Left renal cortex interstitium (tissue), 4 donors: Measurements from ENCODE around the gene ST8SIA6. TPM values are rescaled to one million over a fixed set of nuclear protein-coding genes. Genes with fewer than 3 reads are reported as not detected.
A peak's percentile ranks its signal among the peaks of the same experiment; 100 is the strongest.
"Not testable (repeated sequence)": the region's sequence is repeated elsewhere in the genome, so short reads cannot be mapped to it uniquely, and the experiment has no call there.

Source experiments
- DNase-seq, 4 donors: peaks; one replicate each; pipeline ENCODE4 v3.0.0-alpha.2; 2013; ENCODE audit warnings: low read depth in 4 of 4, low spot score in 2 of 4, missing footprints in 1 of 4
- polyA plus RNA-seq, 4 donors: library from polyadenylated mRNA; unstranded; fragments of 120-200 nt; gene quantifications; one replicate each; pipeline ENCODE4 v1.2.1, GENCODE V29; 2013; ENCODE audit not compliant: insufficient read length in 4 of 4

Gene ST8SIA6
- polyA plus RNA-seq, 4 donors, result 1.0 to 2.2 (median 1.2) TPM

GRCh38 chr10:17427666-17428350, 26.6 kb downstream of the ST8SIA6 start:
- DNase-seq, result no peak

DNA sequence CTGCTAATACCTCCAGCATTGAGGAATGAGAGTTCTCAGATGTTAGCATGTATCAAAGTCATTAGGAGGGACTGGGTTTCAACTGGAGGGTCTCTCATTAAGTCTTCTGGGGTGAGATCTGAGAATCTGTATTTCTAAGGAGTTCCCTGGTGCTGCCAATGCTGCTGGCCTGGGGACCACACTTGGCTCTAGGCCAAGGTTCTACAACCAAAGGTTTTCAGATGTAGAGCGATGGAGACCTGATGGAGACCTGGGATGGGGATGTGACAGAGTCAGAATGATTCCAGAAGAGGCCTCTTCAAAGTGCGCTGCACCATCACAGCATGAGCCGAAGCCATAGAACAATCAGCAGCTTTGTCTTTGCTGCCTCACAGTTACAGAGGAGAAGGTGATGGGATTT, 27.2 kb downstream of the ST8SIA6 start:
- DNase-seq, result no peak

DNA sequence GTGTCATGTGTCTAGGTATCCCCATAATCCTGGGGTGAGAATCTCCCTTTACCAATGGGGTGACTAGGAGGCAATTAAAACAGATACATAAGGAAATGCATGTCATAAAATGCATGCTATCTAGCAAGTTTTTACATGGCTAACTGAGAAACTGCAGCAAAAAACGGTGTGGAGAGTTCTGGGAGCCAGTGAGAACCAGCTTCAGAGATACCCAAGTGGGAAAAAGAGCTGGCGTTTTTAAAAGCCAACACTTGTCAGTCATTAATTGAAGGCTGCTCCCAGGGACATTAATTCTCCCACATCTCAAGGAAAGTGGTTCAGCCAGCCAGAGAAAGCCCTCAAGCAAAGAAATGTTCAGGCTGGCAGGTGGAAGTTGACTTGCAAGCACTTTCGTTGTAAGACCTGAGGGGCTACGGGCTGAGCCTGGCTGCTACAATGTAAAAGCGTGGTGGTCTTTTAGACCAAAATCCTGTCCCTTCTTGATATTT, 28.1 kb downstream of the ST8SIA6 start:
- DNase-seq, result peak in 1 of 4 donors; percentile 13

DNA sequence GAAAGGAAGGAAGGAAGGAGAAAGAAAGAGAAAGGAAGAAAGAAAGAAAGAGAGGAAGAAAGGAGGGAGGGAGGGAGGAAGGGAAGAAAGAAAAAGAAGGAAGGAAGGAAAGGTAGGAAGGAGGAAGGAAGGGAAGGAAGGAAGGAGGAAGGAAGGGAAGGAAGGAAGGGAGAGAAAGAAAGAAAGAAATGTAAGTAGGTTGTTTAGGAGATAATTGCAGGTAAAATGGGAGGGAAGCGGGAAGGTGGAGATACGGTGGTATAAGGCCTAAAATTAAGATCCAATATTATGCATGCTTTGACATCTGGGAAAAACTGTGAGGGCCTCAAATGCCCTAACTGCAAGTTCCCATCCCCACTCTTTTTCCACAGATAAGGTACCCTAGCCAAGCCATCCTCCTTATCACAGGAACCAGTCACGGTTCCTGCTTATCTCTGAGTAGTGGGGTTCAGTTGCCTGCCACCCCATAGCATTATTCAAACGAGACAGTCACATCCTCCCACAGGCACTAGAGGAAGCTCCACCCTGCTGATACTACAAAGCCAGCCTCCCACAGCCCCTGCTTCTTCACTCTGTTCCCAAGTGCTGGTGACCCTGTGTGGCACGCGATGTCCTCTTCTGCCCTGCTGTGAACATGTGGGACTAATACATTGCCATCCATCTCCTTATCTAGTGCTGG, 28.7 kb downstream of the ST8SIA6 start:
- no peak for DNase-seq

GRCh38 chr10:17423632-17424186, 30.7 kb downstream of the ST8SIA6 start:
- DNase-seq, result no peak

DNA sequence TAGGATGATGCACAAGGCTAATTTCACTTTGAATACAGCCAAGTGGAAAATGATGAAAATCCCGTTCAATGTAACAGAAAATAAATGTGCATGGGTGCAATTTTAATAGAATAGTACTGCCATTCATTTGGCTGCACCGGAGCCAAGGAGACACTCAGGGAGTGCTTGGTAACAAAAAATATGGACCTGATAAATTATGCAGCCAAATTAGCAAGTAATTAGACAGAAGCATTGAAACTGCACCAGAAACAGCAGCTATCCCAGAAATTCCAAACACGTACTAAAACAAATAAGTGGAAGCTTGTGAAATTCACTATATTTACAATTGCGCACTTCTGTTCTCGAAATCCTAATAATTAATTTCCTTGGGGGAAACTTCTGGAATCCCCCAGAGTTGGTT, 31.5 kb downstream of the ST8SIA6 start:
- DNase-seq, result no peak

DNA sequence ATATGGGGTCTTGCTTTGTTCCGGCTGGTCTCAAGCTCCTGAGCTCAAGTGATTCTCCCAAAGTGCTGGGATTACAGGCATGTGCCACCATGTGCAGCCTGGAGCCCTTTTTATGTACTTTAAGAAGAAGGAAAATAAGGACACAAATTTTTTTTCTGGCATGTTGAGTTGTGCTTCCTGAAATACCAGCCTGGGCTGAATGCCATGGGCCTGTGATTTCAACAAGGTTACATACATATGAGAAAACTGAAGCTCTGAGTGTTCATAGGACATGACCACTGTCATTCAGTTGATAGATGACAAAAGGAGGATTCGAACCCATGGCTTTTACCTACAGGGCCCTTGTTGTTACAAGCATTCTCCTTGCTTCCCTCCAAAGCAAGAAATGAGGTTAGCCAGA, 36.1 kb downstream of the ST8SIA6 start:
- no peak for DNase-seq

DNA sequence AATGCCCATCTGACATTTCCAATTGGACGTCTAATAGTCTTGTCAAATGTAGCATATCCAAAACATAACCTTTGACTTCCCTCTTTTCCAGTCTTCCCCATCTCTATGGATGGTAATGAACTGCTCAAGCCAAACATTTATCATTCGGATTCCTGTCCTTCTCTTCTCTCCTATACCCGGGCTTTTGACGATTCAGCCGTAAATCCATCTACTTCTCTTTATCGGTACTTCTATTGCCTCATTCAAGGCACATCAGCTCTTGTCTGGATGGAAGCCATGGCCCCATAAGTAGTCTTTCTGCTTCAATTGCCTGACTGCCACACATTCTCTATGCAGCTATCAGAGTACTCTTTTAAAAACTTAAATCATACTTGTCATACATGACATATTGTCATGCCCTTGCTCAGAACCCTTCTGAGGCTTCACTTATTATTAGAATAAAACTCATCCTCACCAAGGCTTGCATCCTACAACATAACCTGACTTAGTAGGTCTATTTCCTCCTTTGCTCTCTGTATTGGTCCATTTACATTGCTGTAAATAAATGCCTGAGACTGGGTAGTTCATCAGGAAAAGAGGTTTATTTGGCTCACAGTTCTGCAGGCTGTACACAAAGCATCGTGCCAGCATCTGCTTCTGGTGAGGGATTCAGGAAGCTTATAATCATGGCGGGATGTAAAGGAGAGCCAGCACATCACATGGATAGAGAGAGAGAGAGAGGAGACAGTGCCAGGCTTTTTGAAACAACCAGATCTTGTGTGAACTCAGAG, 37.8 kb downstream of the ST8SIA6 start:
- no peak for DNase-seq

DNA sequence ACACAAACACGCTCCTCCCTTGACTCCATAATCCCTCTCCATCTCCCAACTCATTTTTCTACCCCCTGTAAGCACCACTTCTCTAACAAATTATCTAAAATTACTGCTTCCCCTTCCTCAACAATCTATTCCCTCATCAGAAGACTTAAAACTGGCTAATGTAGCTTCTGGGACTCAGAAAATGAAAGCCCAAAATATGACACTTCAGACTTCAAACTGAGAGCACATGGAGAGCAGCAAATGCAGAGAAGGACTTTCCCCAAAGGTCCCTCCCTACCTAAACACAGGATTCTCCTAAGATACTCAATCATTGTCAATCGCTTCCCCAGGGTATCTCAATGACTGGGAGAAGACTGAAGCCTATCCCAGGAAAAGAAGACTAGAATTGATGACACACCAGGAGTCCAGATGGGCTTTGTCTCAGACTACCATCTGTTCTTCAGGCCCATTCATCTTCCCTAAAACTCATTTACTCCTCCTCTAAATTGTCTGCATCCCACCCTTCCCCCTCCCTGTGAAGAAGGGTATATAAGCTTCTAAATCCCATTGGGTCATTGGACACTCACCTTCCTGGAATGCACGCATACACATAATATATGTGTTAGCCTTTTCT, 39.2 kb downstream of the ST8SIA6 start:
- no peak for DNase-seq

DNA sequence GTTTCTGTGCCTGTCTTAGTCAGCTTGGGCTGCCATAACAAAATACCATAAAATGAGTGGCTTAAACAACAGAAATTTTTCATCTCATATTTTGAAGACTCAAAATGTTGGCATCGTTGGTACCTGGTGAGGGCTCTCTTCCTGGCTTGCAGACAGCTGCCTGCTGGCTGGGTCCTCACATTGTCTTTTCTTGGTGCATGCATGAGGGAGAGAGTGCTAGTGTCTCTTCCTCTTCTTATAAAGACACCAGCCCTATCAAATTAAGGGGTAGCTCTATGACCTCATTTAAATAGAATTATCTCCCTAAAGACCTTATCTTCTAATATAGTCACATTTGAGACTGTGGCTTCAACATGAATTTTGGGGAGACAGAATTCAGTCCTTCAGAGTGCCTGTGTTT, 39.9 kb downstream of the ST8SIA6 start:
- no peak for DNase-seq

DNA sequence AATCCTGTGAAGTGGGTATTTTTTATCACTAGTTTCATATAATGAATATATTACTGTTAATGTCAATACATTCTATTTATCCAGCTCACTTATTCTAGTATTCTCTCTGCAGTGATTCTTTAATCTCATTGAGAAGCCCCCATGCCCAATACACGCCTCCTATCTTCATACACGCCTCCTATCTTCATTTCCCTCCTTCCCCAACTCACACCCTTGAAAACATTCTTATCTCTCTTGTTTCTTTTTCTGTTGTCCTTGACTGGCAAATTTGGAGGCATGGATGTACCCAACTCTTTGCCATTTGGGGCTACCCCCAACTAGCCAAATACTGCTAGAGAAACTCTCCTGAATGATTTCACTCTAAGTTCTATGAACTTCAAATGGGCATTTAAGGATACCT, 40.5 kb downstream of the ST8SIA6 start:
- no peak for DNase-seq

DNA sequence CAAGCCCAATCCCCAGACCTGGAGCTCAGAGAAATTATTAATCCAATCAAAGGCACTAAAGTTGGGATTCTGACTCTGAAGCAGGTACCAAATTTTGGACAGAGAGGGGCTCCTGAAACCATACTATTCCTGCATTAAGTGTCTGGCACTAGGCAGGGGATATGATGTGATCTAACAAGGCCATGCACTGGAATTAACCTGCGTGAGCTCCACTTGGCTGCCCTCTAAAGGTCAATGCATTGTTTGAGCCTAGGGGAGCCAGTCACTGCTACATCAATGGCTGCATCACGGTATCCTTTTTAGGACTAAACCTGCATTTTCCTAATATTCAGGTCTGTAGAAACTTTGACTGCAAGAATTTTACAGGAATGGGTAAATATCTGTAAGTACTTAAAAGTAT, 42.1 kb downstream of the ST8SIA6 start:
- DNase-seq, result no peak

GRCh38 chr10:17410907-17411306, 43.5 kb downstream of the ST8SIA6 start:
- no peak for DNase-seq

DNA sequence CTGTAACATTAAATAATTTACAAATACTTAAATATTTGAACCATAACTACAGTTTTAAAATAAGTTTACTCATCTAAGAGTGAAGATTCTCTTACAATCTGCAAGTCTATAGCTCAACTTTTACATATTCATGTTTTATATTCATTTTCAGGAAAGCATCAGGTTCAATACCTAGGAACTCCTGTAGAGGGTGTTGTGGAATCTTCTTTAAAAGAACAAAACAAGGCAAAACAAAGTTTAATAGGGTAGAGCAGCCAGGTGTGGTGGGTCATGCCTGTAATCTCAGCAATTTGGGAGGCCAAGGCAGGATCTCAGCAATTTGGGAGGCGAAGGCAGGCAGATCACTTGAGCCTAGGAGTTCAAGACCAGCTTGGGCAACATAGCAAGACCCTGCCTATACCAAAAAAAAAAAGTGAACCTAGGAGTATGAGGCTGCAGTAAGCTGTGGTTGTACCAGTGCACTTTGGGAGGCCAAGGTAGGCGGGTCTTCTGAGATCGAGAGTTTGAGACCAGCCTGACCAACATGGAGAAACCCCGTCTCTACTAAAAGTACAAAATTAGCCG, 45.1 kb downstream of the ST8SIA6 start:
- no peak for DNase-seq

GRCh38 chr10:17407047-17407446, 47.3 kb downstream of the ST8SIA6 start:
- DNase-seq, result no peak

DNA sequence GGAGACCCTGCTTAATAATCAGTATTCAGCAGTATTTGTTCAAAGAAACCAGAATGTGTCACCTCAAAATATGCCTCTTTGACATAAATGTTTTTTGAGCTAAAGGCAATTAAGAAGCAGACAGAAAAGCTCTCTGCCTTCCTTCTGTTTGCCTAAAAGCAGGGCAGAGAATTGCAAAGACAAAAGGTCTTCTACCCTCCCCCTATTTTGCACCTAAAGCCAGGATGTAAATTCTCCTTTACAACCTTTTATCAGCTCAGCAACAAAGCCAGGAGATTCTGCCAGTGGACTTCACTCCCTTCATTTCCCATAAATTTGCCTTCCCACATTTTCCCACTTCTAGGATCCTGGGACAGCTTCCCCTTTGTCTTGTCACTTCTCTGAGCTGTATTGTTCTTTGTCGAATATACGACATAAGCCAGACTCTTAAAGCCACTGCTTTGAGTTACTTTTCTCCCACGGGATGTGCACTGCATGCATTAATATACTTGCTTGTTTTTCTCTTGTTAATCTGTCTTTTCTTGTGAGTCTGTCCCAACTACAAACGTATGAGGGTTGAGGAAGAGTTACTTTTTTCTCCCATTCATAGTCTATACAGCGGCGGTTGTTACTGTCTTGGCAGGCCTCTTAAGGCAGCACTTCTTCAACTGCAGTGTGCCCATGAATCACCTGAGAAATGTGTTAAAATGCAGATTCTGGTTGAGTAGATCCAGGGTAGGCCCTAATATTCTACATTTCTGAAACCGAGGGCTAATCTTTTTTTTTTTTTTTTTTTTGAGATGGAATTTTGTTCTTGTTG, 48.2 kb downstream of the ST8SIA6 start:
- DNase-seq, result no peak

DNA sequence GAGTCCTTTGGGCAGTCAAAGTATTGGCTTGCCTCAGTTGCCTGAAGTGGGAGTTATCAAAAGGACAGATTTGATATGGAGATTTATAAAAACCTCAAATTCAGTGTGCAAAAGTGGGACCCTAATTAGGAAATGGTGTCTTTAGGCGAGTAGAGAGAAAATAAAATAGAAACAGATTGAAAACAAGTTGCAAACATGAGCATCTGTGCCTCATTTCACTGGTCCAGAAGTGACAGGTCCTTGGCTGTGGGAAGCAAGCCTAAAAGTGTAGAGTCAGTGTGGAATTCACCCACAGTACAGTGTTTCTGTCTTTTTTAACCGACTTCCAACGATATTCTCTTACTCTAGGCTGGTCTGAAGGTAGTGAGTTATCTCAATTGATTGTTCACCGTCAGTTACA, 51.2 kb downstream of the ST8SIA6 start:
- no peak for DNase-seq

- not testable (repeated sequence) for DNase-seq
Measured at GRCh38 chr10:17402040-17402439, 52.4 kb downstream of the ST8SIA6 start.

GRCh38 chr10:17396004-17396403, 58.4 kb downstream of the ST8SIA6 start:
- no peak for DNase-seq

GRCh38 chr10:17394854-17395253, 59.5 kb downstream of the ST8SIA6 start:
- no peak for DNase-seq
